GM18907 (cell line): ENCODE data around the gene KLHDC4.
"Not testable (repeated sequence)": the region's sequence is repeated elsewhere in the genome, so short reads cannot be mapped to it uniquely, and the experiment has no call there.

Experiments used
- ATAC-seq: cut with Tn5 transposase; IDR thresholded peaks from one replicate; pipeline ENCODE4 v1.9.1; 2021; ENCODE audit warnings: mild to moderate bottlenecking, moderate library complexity; ENCODE audit not compliant: unreplicated experiment

KLHDC4 gene

DNA sequence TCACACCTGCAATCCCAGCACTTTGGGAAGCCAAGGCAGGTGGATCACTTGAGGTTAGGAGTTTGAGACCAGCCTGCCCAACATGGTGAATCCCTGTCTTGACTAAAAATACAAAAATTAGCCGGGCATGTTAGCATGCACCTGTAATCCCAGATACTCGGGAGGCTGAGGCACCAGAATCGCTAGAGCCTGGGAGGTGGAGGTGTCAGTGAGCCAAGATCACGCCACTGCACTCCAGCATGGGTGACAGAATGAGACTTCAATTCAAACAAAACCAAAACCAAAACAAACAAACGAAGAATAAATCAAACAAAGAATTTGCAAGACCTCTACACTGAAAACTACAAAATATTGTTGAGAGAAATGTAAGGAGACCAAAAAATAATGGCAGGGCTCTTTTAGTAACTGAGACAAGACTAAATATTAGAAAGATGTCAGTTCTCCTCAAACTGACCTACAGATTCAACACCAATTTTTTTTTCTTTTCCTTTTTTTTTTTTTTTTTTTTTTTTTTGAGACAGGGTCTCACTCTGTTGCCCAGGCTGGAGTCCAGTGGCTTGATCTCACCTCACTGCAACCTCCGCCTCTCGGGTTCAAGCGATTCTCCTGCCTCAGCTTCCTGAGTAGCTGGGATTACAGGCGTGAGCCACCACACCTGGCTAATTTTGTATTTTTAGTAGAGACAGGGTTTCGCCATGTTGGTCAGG, 23.1 kb upstream of the KLHDC4 start:
- not testable (repeated sequence) for ATAC-seq

GRCh38 chr16:87787451-87788091, 21.8 kb upstream of the KLHDC4 start:
- ATAC-seq: not testable (repeated sequence)

DNA sequence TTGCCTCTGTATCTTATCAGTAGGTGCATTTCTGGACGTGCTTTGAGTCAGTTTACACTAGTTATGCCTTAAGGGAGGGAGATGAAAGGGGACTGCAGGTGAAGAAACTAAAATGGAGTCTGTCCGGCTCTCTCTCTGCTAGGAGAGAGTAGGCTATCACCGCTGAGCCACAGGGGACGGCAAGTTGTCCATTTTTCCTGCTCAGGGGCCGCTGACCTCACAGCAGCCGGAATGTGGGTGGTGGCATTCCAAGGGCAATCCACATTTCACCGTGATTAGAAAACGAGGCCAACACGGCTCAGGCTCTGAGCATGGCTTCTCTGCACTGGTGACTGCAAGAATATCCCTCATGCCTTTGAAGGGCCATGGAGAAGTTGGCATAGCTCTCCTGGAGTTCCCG, 19.0 kb upstream of the KLHDC4 start:
- no peak for ATAC-seq

GRCh38 chr16:87782033-87782432, 16.2 kb upstream of the KLHDC4 start:
- no peak for ATAC-seq

DNA sequence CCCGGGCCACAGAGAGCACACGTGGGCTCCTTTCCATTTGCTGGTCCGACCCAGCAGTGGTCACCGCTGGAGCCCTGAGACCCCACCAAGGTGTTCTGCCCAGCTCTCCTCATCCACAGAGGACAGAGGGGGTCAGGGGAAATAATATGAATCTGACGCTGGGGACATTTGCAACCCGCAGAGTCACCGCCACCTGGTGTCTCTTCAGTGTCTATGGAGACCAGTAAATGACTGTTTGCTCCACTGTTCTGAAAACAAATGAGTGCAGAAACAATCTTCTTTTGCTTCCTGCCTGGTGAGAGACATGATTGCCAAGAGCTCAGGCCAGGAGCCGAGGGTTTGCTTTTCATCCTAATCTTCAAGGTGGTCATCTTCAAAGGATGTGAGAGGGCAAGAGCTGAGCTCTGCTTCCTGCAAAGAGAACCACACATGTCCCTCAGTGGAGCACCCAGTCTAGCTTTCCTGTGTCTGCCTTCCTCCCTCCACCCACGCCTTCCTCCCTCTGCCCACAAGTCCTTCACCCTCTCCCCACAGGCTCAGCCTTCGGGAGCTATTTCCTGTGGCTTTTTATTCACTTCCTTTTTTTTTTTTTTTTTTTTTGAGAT, 14.7 kb upstream of the KLHDC4 start:
- ATAC-seq: peak; percentile 46

GRCh38 chr16:87778830-87779579, 13.2 kb upstream of the KLHDC4 start:
- peak; percentile 53 for ATAC-seq

GRCh38 chr16:87778476-87778829, 12.7 kb upstream of the KLHDC4 start:
- no peak for ATAC-seq

DNA sequence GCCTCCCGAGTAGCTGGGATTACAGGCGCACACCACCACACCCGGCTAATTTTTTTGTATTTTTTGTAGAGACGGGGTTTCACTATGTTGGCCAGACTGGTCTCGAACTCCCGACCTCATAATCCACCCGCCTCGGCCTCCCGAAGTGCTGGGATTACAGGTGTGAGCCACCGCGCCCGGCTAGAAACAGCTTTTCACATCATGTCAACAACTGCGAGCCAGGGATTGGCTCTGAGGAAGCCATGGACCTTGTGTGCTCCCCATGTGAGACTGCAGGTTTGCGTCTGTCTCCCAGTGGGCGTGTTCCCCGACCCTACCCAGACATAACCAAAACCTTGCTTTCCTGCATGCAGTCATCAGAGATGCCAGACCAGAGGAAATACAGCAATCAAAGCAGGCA, 8.1 kb upstream of the KLHDC4 start:
- not testable (repeated sequence) for ATAC-seq

DNA sequence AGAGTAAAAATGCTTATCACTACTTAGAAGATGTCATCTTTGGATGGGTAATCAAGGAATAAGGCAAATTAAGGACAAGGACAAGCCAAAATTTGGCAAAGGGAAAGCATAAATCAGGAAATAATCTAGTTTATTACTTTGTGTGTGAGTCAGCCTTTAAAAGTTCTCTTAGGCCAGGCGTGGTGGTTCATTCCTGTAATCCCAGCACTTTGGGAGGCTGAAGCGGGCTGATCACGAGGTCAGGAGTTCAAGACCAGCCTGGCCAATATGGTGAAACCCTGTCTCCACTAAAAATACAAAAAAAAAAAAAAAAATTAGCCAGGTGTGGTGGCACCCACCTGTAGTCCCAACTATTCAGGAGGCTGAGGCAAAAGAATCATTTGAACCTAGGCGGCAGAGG, 1.7 kb upstream of the KLHDC4 start:
- not testable (repeated sequence) for ATAC-seq

GRCh38 chr16:87766485-87766797, 655 bp upstream of the KLHDC4 start:
- ATAC-seq: no peak

DNA sequence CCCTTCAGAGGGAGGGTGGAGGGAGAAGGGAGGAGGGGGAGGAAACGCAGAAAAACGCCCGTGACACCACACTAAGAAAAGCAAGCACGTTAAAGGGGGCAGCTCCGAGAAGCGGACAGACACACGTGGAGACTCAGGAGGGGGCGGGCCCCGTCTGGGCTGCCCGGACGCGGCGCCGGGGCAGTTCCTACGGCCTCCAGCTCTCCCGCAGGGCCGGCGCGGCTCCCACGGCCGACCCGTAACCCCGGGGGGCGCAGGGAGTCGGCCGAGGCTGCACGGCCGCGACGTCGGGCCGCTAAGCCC, 362 bp downstream of the KLHDC4 start:
- ATAC-seq: peak; percentile 46

- ATAC-seq: peak; percentile 38
Measured at GRCh38 chr16:87764600-87765472, 950 bp downstream of the KLHDC4 start.

DNA sequence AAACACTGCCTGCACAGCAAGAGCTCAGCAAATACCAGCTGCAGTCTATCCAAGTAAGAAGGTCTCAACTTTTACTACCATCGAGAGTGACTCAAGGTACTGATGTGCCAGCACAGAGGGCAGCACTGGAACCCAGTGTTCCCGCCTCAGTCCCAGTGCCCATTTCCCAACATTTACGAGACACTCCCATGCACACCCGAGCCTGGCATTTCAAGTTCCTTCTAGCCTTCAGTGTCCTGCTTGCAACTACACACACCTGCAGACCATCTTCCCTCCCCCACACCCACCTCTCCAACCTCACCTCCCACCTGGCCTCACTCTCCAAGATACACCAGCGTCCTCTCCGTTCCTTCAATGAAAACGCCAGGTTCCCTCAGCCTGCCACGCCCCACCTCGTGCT, 3.2 kb downstream of the KLHDC4 start:
- no peak for ATAC-seq

- ATAC-seq: no peak
Measured at GRCh38 chr16:87762071-87762571, 3.7 kb downstream of the KLHDC4 start.

- ATAC-seq: no peak
Measured at GRCh38 chr16:87761060-87761459, 4.7 kb downstream of the KLHDC4 start.

GRCh38 chr16:87757841-87758426, 7.9 kb downstream of the KLHDC4 start:
- no peak for ATAC-seq

DNA sequence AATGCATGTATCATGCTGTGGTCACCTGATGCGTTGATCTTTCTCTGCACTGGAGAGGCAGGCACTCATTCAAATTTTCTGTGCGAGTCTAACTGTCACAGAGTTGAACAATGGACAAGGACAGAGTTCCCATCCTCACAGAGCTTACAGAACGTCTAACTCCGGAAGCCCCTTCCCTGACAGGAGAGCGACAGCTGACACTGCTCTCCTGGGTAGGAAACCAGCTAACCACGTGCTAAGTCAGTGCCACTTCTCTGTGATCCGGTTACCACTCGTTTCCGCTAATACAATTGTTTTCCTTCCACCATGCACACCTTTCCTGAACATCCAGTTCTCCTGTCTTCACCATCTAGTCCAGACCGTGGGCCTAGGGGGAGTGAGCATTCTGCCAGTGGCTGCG, 11.3 kb downstream of the KLHDC4 start:
- no peak for ATAC-seq

- ATAC-seq: no peak
Measured at GRCh38 chr16:87747626-87748414, 18.0 kb downstream of the KLHDC4 start.

DNA sequence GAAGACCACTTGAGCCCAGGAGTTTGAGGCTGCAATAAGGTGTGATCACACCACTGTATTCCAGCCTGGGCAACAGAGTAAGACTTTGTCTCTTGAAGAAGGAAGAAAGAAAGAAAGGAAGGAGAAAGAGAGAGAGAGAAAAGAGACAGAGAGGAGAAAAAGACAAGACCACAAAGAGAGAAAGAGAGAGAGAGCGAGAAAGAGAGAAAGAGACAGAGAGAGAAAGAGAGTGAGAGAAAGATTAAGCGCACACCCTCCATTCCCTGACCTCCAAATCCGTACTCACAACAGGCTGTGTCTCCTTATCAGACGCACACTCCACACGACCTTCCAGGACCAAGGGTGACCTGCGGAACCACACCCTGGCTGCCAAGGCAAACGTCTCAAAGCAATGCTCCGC, 19.6 kb downstream of the KLHDC4 start:
- ATAC-seq: no peak
